Tibial artery (tissue), 4 donors: ENCODE results near the gene PHTF2.
"Not testable (repeated sequence)": the region's sequence is repeated elsewhere in the genome, so short reads cannot be mapped to it uniquely, and the experiment has no call there.

ENCODE experiments used
- DNase-seq, 2 donors: peaks; one replicate each; pipeline ENCODE4 v3.0.0-alpha.2; 2019
- H3K27ac ChIP-seq, 2 donors: fragments of 200-600 bp; sonication (generic) in 1 of 2; 1 replicate in 1 of 2; 2 replicates in 1 of 2; pipeline ENCODE4 v1.5.1; 2018 to 2019; ENCODE audit warnings: mild to moderate bottlenecking in 1 of 2
- H3K27me3 ChIP-seq, 2 donors: fragments of 200-600 bp; sonication (generic) in 1 of 2; one replicate each; pipeline versions ENCODE4 v1.5.1 to v1.6.0; 2016 to 2019
- H3K36me3 ChIP-seq, 3 donors: fragments of 200-600 bp; sonication (generic) in 2 of 3; one replicate each; pipeline ENCODE4 v1.5.1; 2016 to 2019; ENCODE audit warnings: mild to moderate bottlenecking in 2 of 3
- H3K4me1 ChIP-seq, 4 donors: fragments of 200-600 bp; sonication (generic) in 2 of 4; 1 replicate in 3 of 4; 2 replicates in 1 of 4; pipeline ENCODE4 v1.5.1; 2016 to 2019
- H3K4me3 ChIP-seq, 2 donors: fragments of 200-600 bp; sonication (generic) in 1 of 2; 1 replicate in 1 of 2; 2 replicates in 1 of 2; pipeline ENCODE4 v1.5.1; 2018 to 2019; ENCODE audit warnings: mild to moderate bottlenecking in 2 of 2
- H3K9me3 ChIP-seq, 3 donors: fragments of 200-600 bp; sonication (generic) in 1 of 3; one replicate each; pipeline ENCODE4 v1.5.1; 2016 to 2019
- intact Hi-C: fragments of 100-400 bp; cut with DNase I; formaldehyde crosslinking; loops from one replicate; pipeline ENCODE4 v1.15.0; 2023; ENCODE audit warnings: low total_unique reads
- TF ChIP-seq, protein P1 (sequence below), 2 experiments: fragments of 200-600 bp in 1 of 2; fragments of 450-650 bp in 1 of 2; IDR thresholded peaks; one replicate each; pipeline ENCODE4 v1.5.1; 2017 to 2019; ENCODE audit warnings: antibody characterized with exemption in 2 of 2, mild to moderate bottlenecking in 1 of 2, moderate library complexity in 1 of 2

Gene PHTF2

DNA sequence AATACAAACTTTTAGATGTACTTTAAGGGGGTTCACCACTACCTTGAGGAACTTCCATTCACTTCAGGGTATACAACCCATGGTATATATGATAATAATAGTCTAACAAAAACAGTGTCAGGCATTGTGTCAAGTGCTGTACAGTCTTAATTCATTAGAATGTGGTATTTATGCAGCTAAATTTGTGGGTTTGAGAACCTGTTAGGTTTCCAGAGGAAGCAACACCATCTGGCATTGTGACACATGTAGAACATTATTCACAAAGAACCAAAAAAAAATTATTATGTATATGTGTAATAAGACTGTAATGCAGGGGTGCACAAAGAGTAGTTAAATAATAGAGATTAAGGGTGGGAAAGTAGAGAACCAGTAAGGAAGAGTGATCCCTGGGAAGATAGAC, 26.7 kb upstream of the PHTF2 start:
- DNase-seq: no peak
- Histone ChIP-seq H3K27ac (no peak overlapping the region), H3K27me3 (no peaks in the 10 kb centered on the region), H3K4me1 (no peaks in the 10 kb centered on the region), H3K9me3 (no peaks in the 10 kb centered on the region), H3K4me3 (no peak overlapping the region), H3K36me3 (peaks cover 35 to 73% (median 48%) of the 10 kb centered on the region in 3 donors)
- TF ChIP-seq, protein P1, sequence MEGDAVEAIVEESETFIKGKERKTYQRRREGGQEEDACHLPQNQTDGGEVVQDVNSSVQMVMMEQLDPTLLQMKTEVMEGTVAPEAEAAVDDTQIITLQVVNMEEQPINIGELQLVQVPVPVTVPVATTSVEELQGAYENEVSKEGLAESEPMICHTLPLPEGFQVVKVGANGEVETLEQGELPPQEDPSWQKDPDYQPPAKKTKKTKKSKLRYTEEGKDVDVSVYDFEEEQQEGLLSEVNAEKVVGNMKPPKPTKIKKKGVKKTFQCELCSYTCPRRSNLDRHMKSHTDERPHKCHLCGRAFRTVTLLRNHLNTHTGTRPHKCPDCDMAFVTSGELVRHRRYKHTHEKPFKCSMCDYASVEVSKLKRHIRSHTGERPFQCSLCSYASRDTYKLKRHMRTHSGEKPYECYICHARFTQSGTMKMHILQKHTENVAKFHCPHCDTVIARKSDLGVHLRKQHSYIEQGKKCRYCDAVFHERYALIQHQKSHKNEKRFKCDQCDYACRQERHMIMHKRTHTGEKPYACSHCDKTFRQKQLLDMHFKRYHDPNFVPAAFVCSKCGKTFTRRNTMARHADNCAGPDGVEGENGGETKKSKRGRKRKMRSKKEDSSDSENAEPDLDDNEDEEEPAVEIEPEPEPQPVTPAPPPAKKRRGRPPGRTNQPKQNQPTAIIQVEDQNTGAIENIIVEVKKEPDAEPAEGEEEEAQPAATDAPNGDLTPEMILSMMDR (IDR thresholded peaks at IDR 0.05): no peak
- intact Hi-C loops: no loop called here

DNA sequence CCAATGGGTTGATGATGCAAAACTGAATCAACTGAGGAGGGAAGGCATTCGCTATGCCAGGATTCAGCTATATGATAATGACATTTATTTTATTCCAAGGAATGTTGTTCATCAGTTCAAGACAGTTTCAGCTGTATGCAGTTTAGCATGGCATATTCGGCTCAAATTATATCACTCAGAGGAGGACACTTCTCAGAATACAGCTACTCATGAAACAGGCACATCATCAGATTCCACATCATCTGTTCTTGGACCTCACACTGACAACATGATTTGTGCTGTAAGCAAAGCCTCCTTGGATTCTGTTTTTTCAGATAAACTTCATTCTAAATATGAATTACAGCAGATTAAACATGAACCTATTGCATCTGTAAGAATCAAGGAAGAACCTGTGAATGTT, 20.0 kb upstream of the PHTF2 start:
- Histone ChIP-seq H3K36me3 (peaks cover 48 to 63% (median 55%) of the 10 kb centered on the region in 3 donors), H3K27ac (no peak overlapping the region), H3K9me3 (no peaks in the 10 kb centered on the region), H3K27me3 (no peaks in the 10 kb centered on the region), H3K4me3 (no peak overlapping the region), H3K4me1 (no peaks in the 10 kb centered on the region)
- intact Hi-C loops: no loop called here
- no peak for DNase-seq
- TF ChIP-seq, protein P1 (IDR thresholded peaks at IDR 0.05): no peak

DNA sequence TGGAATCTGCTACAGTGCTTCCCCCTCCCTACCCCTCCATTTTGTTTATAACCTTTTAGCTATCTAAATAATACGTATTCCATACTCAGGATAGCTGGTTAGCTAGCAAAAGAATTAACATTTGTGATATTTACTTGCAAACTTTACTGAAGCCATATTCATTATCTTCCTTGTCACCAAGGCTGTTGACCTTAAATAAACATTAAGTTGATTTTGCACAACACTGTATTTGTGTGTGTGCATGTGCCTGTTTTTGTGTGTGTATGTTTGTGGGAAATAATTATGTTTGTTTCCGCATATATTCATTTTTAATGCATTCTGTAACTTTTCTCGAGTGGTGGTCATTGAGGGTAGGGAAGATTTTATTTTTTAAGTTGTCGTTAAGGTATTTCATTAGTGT, 16.2 kb upstream of the PHTF2 start:
- no peak for DNase-seq
- H3K4me1 ChIP-seq: no peaks in the 10 kb centered on the region
- H3K36me3 ChIP-seq: peaks cover 19 to 42% (median 22%) of the 10 kb centered on the region in 3 donors
- H3K4me3 ChIP-seq: no peak overlapping the region
- intact Hi-C loops: no loop called here
- H3K27me3 ChIP-seq: no peaks in the 10 kb centered on the region
- H3K9me3 ChIP-seq: no peaks in the 10 kb centered on the region
- no peak overlapping the region for H3K27ac ChIP-seq
- TF ChIP-seq, protein P1 (IDR thresholded peaks at IDR 0.05): no peak

DNA sequence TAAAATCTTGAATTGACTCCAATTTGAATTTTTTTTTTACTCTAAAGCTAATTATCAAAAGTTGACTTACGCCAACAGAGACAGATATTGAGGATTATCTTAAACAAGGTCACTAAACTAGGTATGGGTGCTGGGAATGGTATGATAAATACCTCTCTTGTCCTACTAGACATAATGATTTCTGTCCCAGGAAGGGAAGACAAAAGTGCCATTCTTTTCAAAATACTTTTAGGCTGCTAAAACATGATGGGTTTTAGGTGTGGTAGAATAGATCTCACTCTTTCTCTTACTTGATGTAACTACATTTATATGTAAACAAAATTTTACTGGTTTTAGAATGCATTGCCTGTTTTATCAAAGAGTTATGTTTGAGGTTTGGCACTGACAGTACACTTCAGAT, 15.5 kb upstream of the PHTF2 start:
- DNase-seq: no peak
- Histone ChIP-seq H3K36me3 (peaks cover 15 to 42% (median 19%) of the 10 kb centered on the region in 3 donors), H3K27ac (no peak overlapping the region), H3K4me3 (no peak overlapping the region), H3K9me3 (no peaks in the 10 kb centered on the region), H3K4me1 (no peaks in the 10 kb centered on the region), H3K27me3 (no peaks in the 10 kb centered on the region)
- intact Hi-C loops: no loop called here
- TF ChIP-seq, protein P1 (IDR thresholded peaks at IDR 0.05): no peak

DNA sequence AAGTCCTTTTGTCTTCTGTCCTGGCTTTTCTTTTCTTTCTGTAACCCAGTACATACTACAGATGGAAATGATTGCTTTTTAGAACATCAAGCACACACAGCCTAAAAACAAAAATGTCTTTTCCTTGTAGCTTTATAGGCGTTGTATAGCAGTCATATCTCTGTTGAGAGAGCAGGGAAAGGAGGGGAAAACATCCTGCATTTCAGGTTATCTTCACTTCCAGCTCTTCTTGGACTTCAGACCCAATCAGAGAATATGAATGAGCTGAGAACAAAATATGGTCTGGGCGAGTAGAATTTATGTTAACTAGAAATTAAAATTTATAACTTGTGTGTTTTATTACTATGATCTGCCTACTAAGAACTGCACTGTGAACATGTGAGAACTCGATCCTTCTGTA, 15.0 kb upstream of the PHTF2 start:
- Histone ChIP-seq H3K9me3 (no peaks in the 10 kb centered on the region), H3K4me3 (no peak overlapping the region), H3K36me3 (peaks cover 10 to 38% (median 14%) of the 10 kb centered on the region in 3 donors), H3K4me1 (no peaks in the 10 kb centered on the region), H3K27ac (no peak overlapping the region), H3K27me3 (no peaks in the 10 kb centered on the region)
- intact Hi-C loops: no loop called here
- no peak for DNase-seq
- TF ChIP-seq, protein P1 (IDR thresholded peaks at IDR 0.05): no peak

DNA sequence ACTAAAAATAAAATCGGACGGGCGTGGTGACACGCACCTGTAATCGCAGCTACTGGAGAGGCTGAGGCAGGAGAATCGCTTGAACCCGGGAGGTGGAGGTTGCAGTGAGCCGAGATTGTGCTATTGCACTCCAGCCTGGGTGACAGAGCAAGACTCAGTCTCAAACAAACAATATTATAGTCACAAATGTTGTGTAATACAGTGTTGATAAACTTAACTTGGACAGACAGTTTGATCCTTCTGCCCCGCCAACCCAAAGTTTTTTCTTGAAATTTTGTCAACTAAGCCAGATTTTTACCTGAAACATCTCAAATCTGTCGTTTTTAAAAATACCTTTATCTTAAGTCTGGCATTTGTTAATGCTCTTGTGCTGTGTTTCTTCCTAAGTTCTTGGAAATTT, 14.1 kb upstream of the PHTF2 start:
- H3K4me1 ChIP-seq, H3K4me3 ChIP-seq, DNase-seq, H3K27me3 ChIP-seq, H3K9me3 ChIP-seq, H3K27ac ChIP-seq, intact Hi-C loops: not testable (repeated sequence)
- H3K36me3 ChIP-seq: peaks cover 4 to 32% (median 6%) of the 10 kb centered on the region in 3 donors
